Mucosa of descending colon (tissue), 3 donors: ENCODE measurements around the gene SPOP. TPM values are rescaled to one million over a fixed set of nuclear protein-coding genes. Genes with fewer than 3 reads are reported as not detected.

Experiments used
- ATAC-seq: fragments of 200-7000 bp; cut with Tn5 transposase; one replicate; pipeline ENCODE4 v1.9.1; 2020; ENCODE audit warnings: mild to moderate bottlenecking, moderate library complexity
- DNase-seq, 3 donors: peaks; one replicate each; pipeline ENCODE4 v3.0.0-alpha.2; 2020
- H3K36me3 ChIP-seq: fragments of 200-600 bp; one replicate; pipeline ENCODE4 v1.8.0; 2021; ENCODE audit warnings: low read depth, mild to moderate bottlenecking
- H3K4me1 ChIP-seq: fragments of 200-600 bp; one replicate; pipeline ENCODE4 v1.8.0; 2021; ENCODE audit warnings: low read depth, mild to moderate bottlenecking
- H3K4me3 ChIP-seq: fragments of 200-600 bp; one replicate; pipeline ENCODE4 v1.8.0; 2021; ENCODE audit warnings: mild to moderate bottlenecking
- H3K9me3 ChIP-seq: fragments of 200-600 bp; one replicate; pipeline ENCODE4 v1.8.0; 2021; ENCODE audit warnings: mild to moderate bottlenecking
- CTCF ChIP-seq: fragments of 200-600 bp; IDR thresholded peaks from one replicate; pipeline ENCODE4 v1.8.0; 2022; ENCODE audit warnings: antibody characterized with exemption, mild to moderate bottlenecking
- intact Hi-C, 2 donors: fragments of 100-400 bp; cut with DNase I in 1 of 2; cut with micrococcal nuclease in 1 of 2; formaldehyde crosslinking; loops; one replicate each; pipeline versions ENCODE4 v1.11.0 to v1.11.1; 2022; cut with DNase I, micrococcal nuclease
- total RNA-seq, 3 donors: library from RNA; stranded (reverse); fragmentation: NEBNext Ultra II Directional in 2 of 3; extraction: Animal tissue kit (Norgen Biotek cat#: 25700) in 2 of 3; gene quantifications; one replicate each; pipeline versions ENCODE4 v1.2.1 to v1.2.4, GENCODE V29; 2021 to 2023
- donor health status: DM: no; HTN: no; CAD: no; lungs with moderate emphysema.
- donor health status: DM: no; HTN: no; CAD: no.
- donor health status: DM: no; HTN: yes; CAD: no.

Gene SPOP
- total RNA-seq, 3 donors from 2014 or later = 47.6 to 213 (median 56.2) TPM

GRCh38 chr17:49645654-49646053 is 32.2 kb downstream of the SPOP start:
- intact Hi-C loops = no loop called here
- Histone ChIP-seq H3K9me3 (no peaks in the 10 kb centered on the region), H3K4me1 (peaks cover 4% of the 10 kb centered on the region), H3K36me3 (no peaks in the 10 kb centered on the region), H3K4me3 (no peak overlapping the region)
- TF ChIP-seq CTCF = no peak
- DNase-seq (no peak), ATAC-seq (no peak)

- Histone ChIP-seq H3K4me1 (no peaks in the 10 kb centered on the region), H3K9me3 (no peaks in the 10 kb centered on the region), H3K4me3 (no peak overlapping the region), H3K36me3 (no peaks in the 10 kb centered on the region)
- ATAC-seq (no peak), DNase-seq (no peak)
- no peak for TF ChIP-seq CTCF
- intact Hi-C loops = no loop called here
These were observed 37.3 kb downstream of the SPOP start for GRCh38 chr17:49640556-49640955.

- Histone ChIP-seq H3K4me1 (no peaks in the 10 kb centered on the region), H3K9me3 (no peaks in the 10 kb centered on the region), H3K36me3 (no peaks in the 10 kb centered on the region), H3K4me3 (no peak overlapping the region)
- ATAC-seq = no peak
- TF ChIP-seq CTCF = no peak
- no peak for DNase-seq
- intact Hi-C loops = no loop called here
These were observed 39.1 kb downstream of the SPOP start for GRCh38 chr17:49638818-49639217.

- intact Hi-C loops = no loop called here
- Histone ChIP-seq H3K4me3 (no peak overlapping the region), H3K4me1 (no peaks in the 10 kb centered on the region), H3K36me3 (no peaks in the 10 kb centered on the region), H3K9me3 (no peaks in the 10 kb centered on the region)
- no peak for ATAC-seq
- TF ChIP-seq CTCF = no peak
- no peak for DNase-seq
These were observed 40.2 kb downstream of the SPOP start for GRCh38 chr17:49637739-49638138.

GRCh38 chr17:49637050-49637449 is 40.8 kb downstream of the SPOP start:
- no peak for DNase-seq
- Histone ChIP-seq H3K36me3 (no peaks in the 10 kb centered on the region), H3K9me3 (no peaks in the 10 kb centered on the region), H3K4me1 (no peaks in the 10 kb centered on the region), H3K4me3 (no peak overlapping the region)
- intact Hi-C loops = no loop called here
- ATAC-seq = no peak
- no peak for TF ChIP-seq CTCF

- Histone ChIP-seq H3K4me1 (no peaks in the 10 kb centered on the region), H3K4me3 (no peak overlapping the region), H3K9me3 (no peaks in the 10 kb centered on the region), H3K36me3 (no peaks in the 10 kb centered on the region)
- ATAC-seq = no peak
- DNase-seq = no peak
- no peak for TF ChIP-seq CTCF
- intact Hi-C loops = no loop called here
These were observed 42.8 kb downstream of the SPOP start for GRCh38 chr17:49635121-49635520.
